SK-N-SH (cell line): ENCODE measurements around the gene SLC5A4. TPM values are rescaled to one million over a fixed set of nuclear protein-coding genes. Genes with fewer than 3 reads are reported as not detected.

ENCODE experiments used
- CTCF ChIA-PET: fragments of 300-600, 350-600 bp; formaldehyde crosslinking; extraction: SDS; loops from one replicate; lab custom pipeline; 2021; lab: Yijun Ruan, JAX
- POLR2A ChIA-PET: fragments of 350-600 bp; sonication (Branson Sonifier 250); formaldehyde crosslinking; extraction: SDS; loops from one replicate; lab custom pipeline; 2020; ENCODE audit warnings: antibody characterized with exemption, inconsistent platforms; lab: Yijun Ruan, JAX
- DNase-seq: peaks from one replicate; pipeline ENCODE4 v3.0.0; 2012
- H2AFZ ChIP-seq: fragments of 200-600 bp; sonication (generic); 2 replicates; pipeline ENCODE4 v1.8.1; 2016; ENCODE audit warnings: antibody characterized with exemption, mild to moderate bottlenecking, low read depth
- H3F3A ChIP-seq: fragments of 200-600 bp; sonication (generic); replicated peaks from 2 replicates; pipeline ENCODE3; 2016; ENCODE audit warnings: antibody characterized with exemption, mild to moderate bottlenecking; ENCODE audit not compliant: insufficient read depth
- H3K27ac ChIP-seq, 2 experiments: fragments of 200-500 bp in 1 of 2; fragments of 200-600 bp in 1 of 2; sonication (Bioruptor generic) in 1 of 2; sonication (generic), shearing (Covaris generic) in 1 of 2; 2 replicates each; pipeline versions ENCODE4 v1.5.1 to v1.6.1; 2014 to 2016; ENCODE audit warnings: low read depth in 2 of 2, inconsistent platforms in 1 of 2, low read length in 1 of 2, mild to moderate bottlenecking in 1 of 2, mixed read lengths in 1 of 2
- H3K27me3 ChIP-seq: fragments of 200-600 bp; sonication (generic), shearing (Covaris generic); 2 replicates; pipeline ENCODE4 v1.6.1; 2016; ENCODE audit warnings: mixed run types; ENCODE audit not compliant: insufficient read depth
- H3K36me3 ChIP-seq, 2 experiments: fragments of 200-500 bp in 1 of 2; fragments of 200-600 bp in 1 of 2; sonication (Bioruptor generic) in 1 of 2; sonication (generic) in 1 of 2; replicated peaks in 1 of 2; 2 replicates each; pipeline versions ENCODE3 to v1.5.1; 2014 to 2016; ENCODE audit warnings: low read length in 1 of 2, mild to moderate bottlenecking in 1 of 2; ENCODE audit not compliant: insufficient read depth in 2 of 2, control insufficient read depth in 1 of 2
- H3K4me1 ChIP-seq, 2 experiments: fragments of 200-500 bp in 1 of 2; fragments of 200-600 bp in 1 of 2; sonication (Bioruptor generic) in 1 of 2; sonication (generic), shearing (Covaris generic) in 1 of 2; 2 replicates each; pipeline versions ENCODE4 v1.5.1 to v1.6.1; 2014 to 2016; ENCODE audit warnings: low read depth in 1 of 2, low read length in 1 of 2, mixed run types in 1 of 2; ENCODE audit not compliant: insufficient read depth in 2 of 2, control insufficient read depth in 1 of 2
- H3K4me2 ChIP-seq: fragments of 200-600 bp; sonication (generic), shearing (Covaris generic); 2 replicates; pipeline ENCODE4 v1.6.1; 2017; ENCODE audit warnings: mixed run types
- H3K4me3 ChIP-seq, 2 experiments: fragments of 200-500 bp in 1 of 2; fragments of 200-600 bp in 1 of 2; sonication (Bioruptor generic) in 1 of 2; sonication (generic), shearing (Covaris generic) in 1 of 2; 2 replicates each; pipeline versions ENCODE4 v1.5.1 to v1.8.1; 2014 to 2016; ENCODE audit warnings: low read depth in 2 of 2, inconsistent platforms in 1 of 2, low read length in 1 of 2, mild to moderate bottlenecking in 1 of 2, mixed read lengths in 1 of 2, moderate library complexity in 1 of 2
- H3K79me2 ChIP-seq: fragments of 200-600 bp; sonication (generic); 2 replicates; pipeline ENCODE4 v1.8.1; 2017; ENCODE audit warnings: mild to moderate bottlenecking; ENCODE audit not compliant: insufficient read depth
- H3K9ac ChIP-seq: fragments of 200-600 bp; sonication (generic); 2 replicates; pipeline ENCODE4 v1.6.1; 2017; ENCODE audit warnings: mixed run types
- H3K9me2 ChIP-seq: fragments of 200-600 bp; sonication (generic); 2 replicates; pipeline ENCODE4 v1.6.1; 2017; ENCODE audit warnings: mixed run types
- H3K9me3 ChIP-seq: fragments of 200-600 bp; sonication (generic); 2 replicates; pipeline ENCODE4 v1.6.1; 2017; ENCODE audit warnings: mixed run types, mild to moderate bottlenecking, moderate library complexity
- H4K20me1 ChIP-seq: fragments of 200-600 bp; sonication (generic); 2 replicates; pipeline ENCODE4 v1.6.1; 2017; ENCODE audit warnings: mild to moderate bottlenecking, mixed run types; ENCODE audit not compliant: insufficient read depth
- CHD2 ChIP-seq: fragments of 150-350 bp; IDR thresholded peaks from 2 replicates; pipeline ENCODE4 v1.6.1; 2018; ENCODE audit warnings: low read length; ENCODE audit not compliant: partially characterized antibody
- CTCF ChIP-seq: fragments of 200-600 bp; sonication (generic); IDR thresholded peaks from 2 replicates; pipeline ENCODE4 v1.6.1; 2017; ENCODE audit warnings: antibody characterized with exemption, mild to moderate bottlenecking, moderate library complexity
- ELF1 ChIP-seq: IDR thresholded peaks from 2 replicates; pipeline ENCODE4 v1.4.0; 2012
- EP300 ChIP-seq, 2 experiments: IDR thresholded peaks; 2 replicates each; pipeline versions ENCODE4 v1.4.0 to v1.6.1; 2012; ENCODE audit warnings: borderline replicate concordance in 1 of 2, low read depth in 1 of 2, low read length in 1 of 2
- FOSL2 ChIP-seq: IDR thresholded peaks from 2 replicates; pipeline ENCODE4 v1.4.0; 2012; ENCODE audit warnings: low read depth, mild to moderate bottlenecking, moderate library complexity, borderline replicate concordance
- FOXJ3 ChIP-seq: sonication (generic); formaldehyde crosslinking; IDR thresholded peaks from 2 replicates; pipeline ENCODE4 v1.5.1; 2020; ENCODE audit warnings: mild to moderate bottlenecking, missing genetic modification reagents
- FOXM1 ChIP-seq: IDR thresholded peaks from 2 replicates; pipeline ENCODE4 v1.4.0; 2012; ENCODE audit warnings: low read depth, mild to moderate bottlenecking
- GABPA ChIP-seq: IDR thresholded peaks from 2 replicates; pipeline ENCODE4 v1.4.0; 2012; ENCODE audit warnings: low read depth, mild to moderate bottlenecking
- GATA2 ChIP-seq: sonication (generic); formaldehyde crosslinking; IDR thresholded peaks from 2 replicates; pipeline ENCODE4 v1.5.0; 2020; ENCODE audit warnings: mild to moderate bottlenecking, missing genetic modification reagents
- IRF3 ChIP-seq: fragments of 150-350 bp; IDR thresholded peaks from 2 replicates; pipeline ENCODE4 v1.6.1; 2016; ENCODE audit warnings: mild to moderate bottlenecking, low read depth, low read length
- MAX ChIP-seq: IDR thresholded peaks from 2 replicates; pipeline ENCODE4 v1.4.0; 2012; ENCODE audit warnings: low read depth
- MEF2A ChIP-seq: IDR thresholded peaks from 2 replicates; pipeline ENCODE4 v1.4.0; 2012; ENCODE audit warnings: low read depth, borderline replicate concordance
- MXI1 ChIP-seq: IDR thresholded peaks from 2 replicates; pipeline ENCODE4 v1.6.1; 2012; ENCODE audit warnings: mild to moderate bottlenecking, low read depth, low read length, improper control_type of control experiment
- NFIC ChIP-seq: IDR thresholded peaks from 2 replicates; pipeline ENCODE4 v1.4.0; 2012; ENCODE audit warnings: borderline replicate concordance
- NRF1 ChIP-seq: IDR thresholded peaks from 2 replicates; pipeline ENCODE4 v1.6.1; 2012; ENCODE audit warnings: low read depth, mild to moderate bottlenecking, low read length
- POLR2AphosphoS5 ChIP-seq: IDR thresholded peaks from 2 replicates; pipeline ENCODE4 v1.6.1; 2012; ENCODE audit warnings: low read depth, low read length
- RAD21 ChIP-seq: IDR thresholded peaks from 2 replicates; pipeline ENCODE4 v1.6.1; 2012; ENCODE audit warnings: mild to moderate bottlenecking, low read length
- RXRA ChIP-seq: IDR thresholded peaks from 2 replicates; pipeline ENCODE4 v1.4.0; 2012; ENCODE audit warnings: low read depth, mild to moderate bottlenecking, borderline replicate concordance
- SMC3 ChIP-seq: IDR thresholded peaks from 2 replicates; pipeline ENCODE4 v1.6.1; 2012; ENCODE audit warnings: low read depth, low read length, improper control_type of control experiment
- TAF1 ChIP-seq: IDR thresholded peaks from 2 replicates; pipeline ENCODE4 v1.6.1; 2012; ENCODE audit warnings: low read depth, mild to moderate bottlenecking, low read length, moderate library complexity, borderline replicate concordance
- TEAD4 ChIP-seq: IDR thresholded peaks from 2 replicates; pipeline ENCODE4 v1.4.0; 2012; ENCODE audit warnings: mild to moderate bottlenecking, borderline replicate concordance; ENCODE audit not compliant: insufficient read depth
- USF1 ChIP-seq: IDR thresholded peaks from 2 replicates; pipeline ENCODE4 v1.4.0; 2012; ENCODE audit warnings: low read depth, borderline replicate concordance
- YY1 ChIP-seq: IDR thresholded peaks from 2 replicates; pipeline ENCODE4 v1.4.0; 2012; ENCODE audit warnings: low read depth, mild to moderate bottlenecking
- WGBS: methylation state at CpG from one replicate; pipeline ENCODE4 v1.1.6; 2017; ENCODE audit warnings: low lambda C conversion rate; 5-methylcytosine and 5-hydroxymethylcytosine counted together
- polyA plus RNA-seq, 3 experiments: library from polyadenylated mRNA; depleted of rRNA; stranded (reverse); fragments of >200 nt; gene quantifications; 2 replicates each; pipeline ENCODE4 v1.2.3, GENCODE V29; 2012

The SLC5A4 gene
- polyA plus RNA-seq, 1 of the 3 experiments (the other 2 are of a cell fraction), result 0.15 TPM

DNA sequence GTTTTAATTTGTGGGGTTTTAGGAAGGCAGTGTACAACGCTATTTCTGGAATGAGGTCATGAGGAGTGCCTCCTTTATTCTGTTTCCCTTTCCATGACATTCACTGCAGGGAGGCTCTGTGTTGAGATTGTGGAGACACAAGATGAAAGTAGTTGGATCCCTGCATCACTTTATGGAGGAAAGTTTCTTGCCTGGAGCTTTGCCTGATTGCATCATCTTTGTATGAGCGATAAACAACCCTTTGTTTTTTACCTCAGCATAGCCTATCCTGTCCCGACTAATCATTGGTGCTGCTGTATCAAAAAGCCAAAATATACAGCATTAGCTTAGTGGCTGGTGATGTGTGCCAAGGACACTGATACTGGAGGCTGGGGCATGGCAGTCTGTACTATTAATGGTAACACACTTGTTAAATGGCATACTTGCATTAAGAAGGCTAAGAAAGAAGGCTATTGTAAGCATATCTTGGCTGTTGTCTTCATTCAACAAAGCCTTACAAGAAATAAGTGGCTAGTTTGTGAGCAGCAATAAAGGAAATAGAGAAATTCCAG is 31.2 kb upstream of the SLC5A4 start:
- H3F3A ChIP-seq, result no peaks in the 10 kb centered on the region
- H3K4me1 ChIP-seq, result no peaks in the 10 kb centered on the region
- no peak overlapping the region for H3K27ac ChIP-seq
- H3K36me3 ChIP-seq, result no peaks in the 10 kb centered on the region
- CTCF ChIA-PET, result interaction anchor here (0.8 kb wide), 1 partner anchor 20 kb away, joined by 3 read pairs; no protein-coding TSS in a partner anchor
- H4K20me1 ChIP-seq, result no peaks in the 10 kb centered on the region
- no peak overlapping the region for H3K9ac ChIP-seq
- H3K9me3 ChIP-seq, result no peaks in the 10 kb centered on the region
- POLR2A ChIA-PET, result no interaction called here
- H3K9me2 ChIP-seq, result no peaks in the 10 kb centered on the region
- H3K79me2 ChIP-seq, result no peaks in the 10 kb centered on the region
- H3K4me3 ChIP-seq, result no peak overlapping the region
- TF ChIP-seq SMC3 (no peak), POLR2AphosphoS5 (no peak), FOXM1 (no peak), IRF3 (no peak), RAD21 (no peak), ELF1 (no peak), RXRA (no peak), NFIC (no peak), EP300 (IDR thresholded peaks at IDR 0.05; ENCODE audit: borderline replicate concordance in 1 of 2, low read depth in 1 of 2, low read length in 1 of 2) (no peak), MEF2A (no peak), USF1 (no peak), YY1 (no peak), TEAD4 (no peak), MAX (no peak), MXI1 (no peak), CHD2 (no peak), GABPA (no peak), FOXJ3 (CRISPR knock-in tag) (no peak)
- no peak overlapping the region for H3K4me2 ChIP-seq
- no peaks in the 10 kb centered on the region for H3K27me3 ChIP-seq
- DNase-seq, result no peak
- WGBS, result 91% methylated on average over 3 of the region's 3 CpGs
- no peak overlapping the region for H2AFZ ChIP-seq

GRCh38 chr22:32281072-32281471 is 25.9 kb upstream of the SLC5A4 start:
- no peaks in the 10 kb centered on the region for H3K36me3 ChIP-seq
- H3K27ac ChIP-seq, result no peak overlapping the region
- no peaks in the 10 kb centered on the region for H3F3A ChIP-seq
- no peaks in the 10 kb centered on the region for H4K20me1 ChIP-seq
- no peaks in the 10 kb centered on the region for H3K9me2 ChIP-seq
- no peak overlapping the region for H3K4me2 ChIP-seq
- no peak overlapping the region for H3K9ac ChIP-seq
- H2AFZ ChIP-seq, result no peak overlapping the region
- H3K9me3 ChIP-seq, result no peaks in the 10 kb centered on the region
- no peak overlapping the region for H3K4me3 ChIP-seq
- H3K27me3 ChIP-seq, result no peaks in the 10 kb centered on the region
- no peaks in the 10 kb centered on the region for H3K4me1 ChIP-seq
- 47% methylated on average over 11 of the region's 11 CpGs for WGBS
- POLR2A ChIA-PET, result no interaction called here
- H3K79me2 ChIP-seq, result no peaks in the 10 kb centered on the region
- DNase-seq, result no peak
- CTCF ChIA-PET, result interaction anchor here (0.9 to 2.7 kb wide), 2 partner anchors 15 to 177 kb away, joined by 3 to 9 read pairs; no protein-coding TSS in a partner anchor
- TF ChIP-seq USF1, result no peak
- TF ChIP-seq NFIC, result no peak
- no peak for TF ChIP-seq EP300 (IDR thresholded peaks at IDR 0.05; ENCODE audit: borderline replicate concordance in 1 of 2, low read depth in 1 of 2, low read length in 1 of 2)
- no peak for TF ChIP-seq RAD21
- no peak for TF ChIP-seq TAF1
- no peak for TF ChIP-seq YY1
- no peak for TF ChIP-seq FOXJ3 (CRISPR knock-in tag)
- no peak for TF ChIP-seq TEAD4
- no peak for TF ChIP-seq ELF1
- no peak for TF ChIP-seq CTCF
- TF ChIP-seq GATA2 (CRISPR knock-in tag), result no peak
- no peak for TF ChIP-seq FOSL2
- no peak for TF ChIP-seq POLR2AphosphoS5
- no peak for TF ChIP-seq NRF1
